K562 (cell line): ENCODE measurements around the gene TJP2. TPM values are rescaled to one million over a fixed set of nuclear protein-coding genes. Genes with fewer than 3 reads are reported as not detected.
"Not testable (repeated sequence)": the region's sequence is repeated elsewhere in the genome, so short reads cannot be mapped to it uniquely, and the experiment has no call there.

Experiments used
- ATAC-seq: fragments of 200-7000 bp; cut with Tn5 transposase; 3 replicates; pipeline ENCODE4 v1.9.1; 2020; ENCODE audit warnings: moderate library complexity
- BruUV-seq: library from RNA; stranded (reverse); fragments of 400-500 nt; replicated peaks from 2 replicates; lab custom pipeline; 2021; lab: Mats Ljungman, UMichigan
- CTCF ChIA-PET: fragments of 300-600 bp; formaldehyde crosslinking; extraction: SDS; loops from one replicate; lab custom pipeline; 2021; ENCODE audit warnings: low intra/inter-chr PET ratio; lab: Yijun Ruan, JAX
- POLR2A ChIA-PET: fragments of 300-600, 350-650 bp; sonication (Branson Sonifier 250); formaldehyde crosslinking; extraction: SDS; loops from one replicate; lab custom pipeline; 2021; ENCODE audit warnings: antibody characterized with exemption, inconsistent platforms; lab: Yijun Ruan, JAX
- DNase-seq, 4 experiments: peaks; one replicate each; pipeline versions ENCODE4 v3.0.0 to v3.0.0-alpha.2; 2011 to 2018; ENCODE audit warnings: low spot score in 3 of 4, mixed read lengths in 3 of 4; ENCODE audit errors: extremely low read depth in 1 of 4
- FAIRE-seq: peaks from 2 replicates; lab custom pipeline; 2011; peaks lifted over from hg19 to GRCh38; lab: Jason Lieb, UNC
- H2AFZ ChIP-seq: 2 replicates; pipeline ENCODE4 v1.6.0; 2011; ENCODE audit warnings: low read depth, low read length, control low read depth, inconsistent platforms
- H3K27ac ChIP-seq: fragments of 200-600 bp; 3 replicates; pipeline ENCODE4 v1.8.0; 2011; ENCODE audit warnings: low read depth, mild to moderate bottlenecking, control low read depth, inconsistent platforms, low read length, moderate library complexity, mixed read lengths; ENCODE audit errors: extremely low read depth
- H3K27me3 ChIP-seq, 2 experiments: fragments of 300-600 bp in 1 of 2; 2 replicates in 1 of 2; 3 replicates in 1 of 2; pipeline versions ENCODE4 v1.6.0 to v1.8.0; 2011; ENCODE audit warnings: inconsistent platforms in 2 of 2, low read length in 2 of 2, mild to moderate bottlenecking in 1 of 2, mixed read lengths in 1 of 2, moderate library complexity in 1 of 2; ENCODE audit not compliant: control insufficient read depth in 2 of 2, insufficient read depth in 2 of 2
- H3K36me3 ChIP-seq: fragments of 300-600 bp; 3 replicates; pipeline ENCODE4 v1.8.0; 2011; ENCODE audit warnings: mild to moderate bottlenecking, low read length, inconsistent platforms; ENCODE audit not compliant: control insufficient read depth, insufficient read depth
- H3K4me1 ChIP-seq, 2 experiments: fragments of 200-600 bp in 1 of 2; replicated peaks in 1 of 2; 2 replicates in 1 of 2; 3 replicates in 1 of 2; pipeline versions ENCODE4 v1.5.1 to v1.8.0; 2011; ENCODE audit warnings: inconsistent platforms in 2 of 2, low read length in 2 of 2, mild to moderate bottlenecking in 1 of 2, mixed read lengths in 1 of 2, moderate library complexity in 1 of 2; ENCODE audit not compliant: control insufficient read depth in 2 of 2, insufficient read depth in 2 of 2
- H3K4me2 ChIP-seq: 2 replicates; pipeline ENCODE4 v1.6.1; 2011; ENCODE audit warnings: low read length, control low read depth, inconsistent platforms, mixed read lengths; ENCODE audit not compliant: insufficient read depth
- H3K4me3 ChIP-seq: fragments of 200-600 bp; sonication (generic), shearing (Covaris generic); 2 replicates; pipeline ENCODE4 v1.5.1; 2016; ENCODE audit warnings: control low read depth, inconsistent platforms
- H3K79me2 ChIP-seq: fragments of 200-600 bp; 3 replicates; pipeline ENCODE4 v1.8.0; 2011; ENCODE audit warnings: low read length, inconsistent platforms; ENCODE audit not compliant: control insufficient read depth, insufficient read depth
- H3K9ac ChIP-seq, 2 experiments: 2 replicates each; pipeline versions ENCODE4 v1.6.0 to v1.6.1; 2011; ENCODE audit warnings: low read depth in 2 of 2, low read length in 2 of 2, control low read depth in 1 of 2, inconsistent platforms in 1 of 2, mild to moderate bottlenecking in 1 of 2, mixed read lengths in 1 of 2; ENCODE audit not compliant: insufficient read depth in 1 of 2
- H3K9me1 ChIP-seq: one replicate; pipeline ENCODE4 v1.6.0; 2011; ENCODE audit warnings: inconsistent platforms, mild to moderate bottlenecking, low read length, moderate library complexity; ENCODE audit not compliant: control insufficient read depth, insufficient read depth
- H3K9me3 ChIP-seq: replicated peaks from 2 replicates; pipeline ENCODE4 v1.5.1; 2011; ENCODE audit warnings: low read depth, low read length, inconsistent platforms; ENCODE audit not compliant: control insufficient read depth, insufficient read depth
- H4K20me1 ChIP-seq: replicated peaks from 2 replicates; pipeline ENCODE4 v1.6.1; 2011; ENCODE audit warnings: low read length, inconsistent platforms, mixed read lengths; ENCODE audit not compliant: control insufficient read depth, insufficient read depth
- BDP1 ChIP-seq: IDR thresholded peaks from 3 replicates; pipeline ENCODE4 v1.6.1; 2011; ENCODE audit not compliant: insufficient read length, insufficient read depth
- WGBS: fragments of 100-300 bp; shearing (Covaris generic); methylation state at CpG from one replicate; pipeline ENCODE4 v1.1.6; 2016; ENCODE audit warnings: low coverage, mixed read lengths; ENCODE audit not compliant: insufficient coverage; ENCODE audit errors: missing lambda C conversion rate; 5-methylcytosine and 5-hydroxymethylcytosine counted together
- in situ Hi-C: fragments of 300-500 bp; cut with MboI; formaldehyde crosslinking; loops from 4 replicates; pipeline ENCODE4 v1.15.0; 2018; ENCODE audit warnings: inconsistent platforms, mixed read lengths
- intact Hi-C: fragments of 100-400 bp; cut with micrococcal nuclease; formaldehyde crosslinking; loops from 2 replicates; pipeline ENCODE4 v1.14.2; 2022
- polyA plus RNA-seq, 8 experiments: library from polyadenylated mRNA; depleted of rRNA in 4 of 8; stranded (reverse) in 5 of 8; unstranded in 3 of 8; fragments of >200 nt; fragmentation: Nextera tagmentation in 2 of 8; fragmentation: Illumina TruSeq in 1 of 8; extraction: Ambion mirVana in 2 of 8; extraction: Trizol in 1 of 8; gene quantifications; 2 replicates each; pipeline versions ENCODE4 v1.2.1 to v1.2.3, GENCODE V29; 2011 to 2014; ENCODE audit warnings: inconsistent platforms in 1 of 8, missing spikeins in 1 of 8
- total RNA-seq, 7 experiments: library from RNA; depleted of rRNA in 6 of 7; stranded (reverse); fragments of >200 nt in 6 of 7; fragmentation: Illumina TruSeq in 2 of 7; extraction: Trizol in 2 of 7; gene quantifications; 2 replicates each; pipeline versions ENCODE4 v1.2.1 to v1.2.3, GENCODE V29; 2011 to 2021; ENCODE audit warnings: low replicate concordance in 1 of 7
- TF ChIP-seq, protein P1 (sequence below): fragments of 250-450 bp; sonication (Bioruptor Pico); IDR thresholded peaks from 2 replicates; pipeline ENCODE4 v1.4.0; 2020; ENCODE audit warnings: mild to moderate bottlenecking, moderate library complexity

Gene TJP2
- total and polyA plus RNA-seq, 9 of the 15 experiments (the other 6 are each of a cell fraction or from before 2014, with no cell fraction given), result 4.0 to 24.1 (median 16.8) TPM

GRCh38 chr9:69158471-69158870, 15.6 kb upstream of the TJP2 start (continued):
- TF ChIP-seq, protein P1, sequence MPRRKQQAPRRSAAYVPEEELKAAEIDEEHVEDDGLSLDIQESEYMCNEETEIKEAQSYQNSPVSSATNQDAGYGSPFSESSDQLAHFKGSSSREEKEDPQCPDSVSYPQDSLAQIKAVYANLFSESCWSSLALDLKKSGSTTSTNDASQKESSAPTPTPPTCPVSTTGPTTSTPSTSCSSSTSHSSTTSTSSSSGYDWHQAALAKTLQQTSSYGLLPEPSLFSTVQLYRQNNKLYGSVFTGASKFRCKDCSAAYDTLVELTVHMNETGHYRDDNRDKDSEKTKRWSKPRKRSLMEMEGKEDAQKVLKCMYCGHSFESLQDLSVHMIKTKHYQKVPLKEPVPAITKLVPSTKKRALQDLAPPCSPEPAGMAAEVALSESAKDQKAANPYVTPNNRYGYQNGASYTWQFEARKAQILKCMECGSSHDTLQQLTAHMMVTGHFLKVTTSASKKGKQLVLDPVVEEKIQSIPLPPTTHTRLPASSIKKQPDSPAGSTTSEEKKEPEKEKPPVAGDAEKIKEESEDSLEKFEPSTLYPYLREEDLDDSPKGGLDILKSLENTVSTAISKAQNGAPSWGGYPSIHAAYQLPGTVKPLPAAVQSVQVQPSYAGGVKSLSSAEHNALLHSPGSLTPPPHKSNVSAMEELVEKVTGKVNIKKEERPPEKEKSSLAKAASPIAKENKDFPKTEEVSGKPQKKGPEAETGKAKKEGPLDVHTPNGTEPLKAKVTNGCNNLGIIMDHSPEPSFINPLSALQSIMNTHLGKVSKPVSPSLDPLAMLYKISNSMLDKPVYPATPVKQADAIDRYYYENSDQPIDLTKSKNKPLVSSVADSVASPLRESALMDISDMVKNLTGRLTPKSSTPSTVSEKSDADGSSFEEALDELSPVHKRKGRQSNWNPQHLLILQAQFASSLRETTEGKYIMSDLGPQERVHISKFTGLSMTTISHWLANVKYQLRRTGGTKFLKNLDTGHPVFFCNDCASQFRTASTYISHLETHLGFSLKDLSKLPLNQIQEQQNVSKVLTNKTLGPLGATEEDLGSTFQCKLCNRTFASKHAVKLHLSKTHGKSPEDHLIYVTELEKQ, result no peak
- TF ChIP-seq BDP1, result no peak
- TF ChIP-seq, all 486 proteins: peak for 0

DNA sequence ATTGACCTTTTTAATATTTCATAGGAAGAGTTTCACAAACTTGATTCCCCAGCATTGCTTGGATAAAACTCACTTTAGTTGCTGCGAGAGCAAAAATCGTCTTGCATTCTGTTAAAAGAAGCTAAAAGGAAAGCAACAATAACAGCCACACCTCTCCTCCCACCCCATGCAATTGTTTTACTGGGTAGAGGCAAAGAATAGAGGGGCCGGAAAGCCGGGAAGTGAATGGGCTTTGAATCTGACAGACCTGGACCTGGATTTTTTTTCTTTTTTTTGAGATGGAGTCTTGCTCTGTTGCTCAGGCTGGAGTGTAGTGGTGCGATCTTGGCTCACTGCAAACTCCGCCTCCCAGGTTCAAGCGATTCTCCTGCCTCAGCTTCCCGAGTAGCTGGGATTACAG, 9.5 kb upstream of the TJP2 start:
- FAIRE-seq, H3K27ac ChIP-seq, intact Hi-C loops, in situ Hi-C loops, H2AFZ ChIP-seq, POLR2A ChIA-PET, H3K4me3 ChIP-seq, DNase-seq, H3K9ac ChIP-seq, H3K4me1 ChIP-seq, H3K79me2 ChIP-seq, H3K9me1 ChIP-seq, H3K4me2 ChIP-seq, CTCF ChIA-PET, H3K9me3 ChIP-seq, BruUV-seq, H3K27me3 ChIP-seq, H4K20me1 ChIP-seq, H3K36me3 ChIP-seq, ATAC-seq: not testable (repeated sequence)
- 75% methylated on average over 4 of the region's 8 CpGs for WGBS
